Cardiac ventricle fibroblast (primary cell): ENCODE data around the gene PGLYRP2. TPM values are rescaled to one million over a fixed set of nuclear protein-coding genes. Genes with fewer than 3 reads are reported as not detected.

Source experiments
- total RNA-seq: library from RNA; depleted of rRNA; stranded (reverse); fragments of >200 nt; gene quantifications from 2 replicates; pipeline ENCODE4 v1.2.3, GENCODE V29; 2015

Gene PGLYRP2, protein sequence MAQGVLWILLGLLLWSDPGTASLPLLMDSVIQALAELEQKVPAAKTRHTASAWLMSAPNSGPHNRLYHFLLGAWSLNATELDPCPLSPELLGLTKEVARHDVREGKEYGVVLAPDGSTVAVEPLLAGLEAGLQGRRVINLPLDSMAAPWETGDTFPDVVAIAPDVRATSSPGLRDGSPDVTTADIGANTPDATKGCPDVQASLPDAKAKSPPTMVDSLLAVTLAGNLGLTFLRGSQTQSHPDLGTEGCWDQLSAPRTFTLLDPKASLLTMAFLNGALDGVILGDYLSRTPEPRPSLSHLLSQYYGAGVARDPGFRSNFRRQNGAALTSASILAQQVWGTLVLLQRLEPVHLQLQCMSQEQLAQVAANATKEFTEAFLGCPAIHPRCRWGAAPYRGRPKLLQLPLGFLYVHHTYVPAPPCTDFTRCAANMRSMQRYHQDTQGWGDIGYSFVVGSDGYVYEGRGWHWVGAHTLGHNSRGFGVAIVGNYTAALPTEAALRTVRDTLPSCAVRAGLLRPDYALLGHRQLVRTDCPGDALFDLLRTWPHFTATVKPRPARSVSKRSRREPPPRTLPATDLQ
- total RNA-seq = not detected in 2 replicates

DNA sequence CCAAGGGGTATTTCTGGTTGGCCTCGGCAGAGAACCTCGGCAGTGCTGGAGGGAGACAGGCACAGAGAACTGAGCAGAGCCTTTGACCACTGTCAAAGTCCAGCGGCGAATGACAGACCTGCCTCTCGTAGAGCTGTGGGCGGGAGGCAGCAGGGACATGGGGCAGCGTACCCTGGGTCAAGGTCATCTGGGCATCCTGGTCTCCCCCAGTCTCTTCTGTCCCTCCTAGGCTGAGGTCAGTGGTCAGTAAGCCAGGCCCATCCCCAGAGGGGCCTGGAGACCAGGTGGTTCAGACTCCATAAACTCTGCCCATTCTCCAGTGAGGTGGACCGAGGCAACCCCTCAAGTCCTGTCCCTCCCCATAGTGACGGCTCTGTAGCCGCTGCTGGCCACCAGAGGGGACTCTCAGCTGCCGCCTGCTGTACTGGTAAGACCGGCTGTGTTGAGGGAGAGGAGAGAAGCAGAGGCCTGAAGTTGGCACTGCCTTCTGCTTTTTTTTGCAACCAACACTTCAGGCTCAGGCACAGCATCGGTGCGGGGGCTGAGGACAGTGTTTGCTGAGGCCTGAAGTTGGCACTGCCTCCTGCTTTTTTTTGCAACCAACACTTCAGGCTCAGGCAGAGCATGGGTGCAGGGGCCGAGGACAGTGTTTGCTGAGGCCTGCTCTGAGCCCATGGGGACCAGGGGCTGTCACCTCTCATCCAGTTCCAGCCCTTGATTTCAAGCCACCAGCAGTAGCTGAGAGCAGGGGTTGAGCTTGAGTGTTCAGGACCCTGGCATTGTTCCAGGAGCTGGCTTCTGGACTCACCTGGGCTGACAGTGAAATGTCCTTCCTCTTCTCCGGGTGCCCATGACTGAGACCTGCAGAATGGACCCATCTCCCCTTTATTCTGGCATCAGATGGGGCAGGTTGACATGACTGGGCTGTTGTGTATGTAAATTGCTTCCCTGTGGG lies at the start of gene PGLYRP2:
Gene PGLYRP2, minus strand, starts transcription at position 111 of the 955 bp plus-strand sequence. CDS start 130 bp downstream, outside the sequence.

DNA sequence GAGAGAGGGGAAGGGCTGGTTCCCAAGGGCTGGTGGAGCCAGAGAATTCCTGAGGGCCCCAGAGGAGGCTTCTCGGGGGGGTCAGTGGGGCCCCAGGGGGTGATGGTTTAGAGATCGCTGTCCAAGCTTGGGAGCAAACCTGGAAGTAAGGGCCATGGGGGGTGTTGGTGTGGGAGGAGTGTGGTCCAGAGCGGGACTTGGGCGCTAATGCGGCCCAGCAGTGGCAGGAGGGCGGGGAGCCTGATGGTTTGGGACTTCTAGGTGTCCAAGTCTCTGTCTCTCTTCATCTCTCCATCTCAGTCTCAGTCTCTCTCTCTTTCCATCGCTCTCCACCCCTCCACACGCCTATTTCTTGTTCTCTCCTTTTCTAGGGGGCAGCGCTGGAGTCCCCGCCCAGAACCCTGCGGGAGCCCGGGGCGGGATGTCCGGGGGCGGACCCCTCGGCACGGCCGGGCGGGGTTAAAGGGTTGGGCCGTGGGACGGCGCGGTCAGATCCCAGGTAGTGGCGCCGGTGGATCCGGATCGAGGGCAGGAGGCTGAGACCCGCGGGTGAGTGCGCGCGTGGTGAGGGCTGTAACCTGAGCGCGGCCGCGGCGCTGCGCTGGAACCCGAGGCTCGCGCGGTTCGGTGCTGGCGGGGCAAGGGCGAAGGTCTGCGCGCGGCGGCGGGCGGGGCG lies 28.9 kb upstream of the PGLYRP2 start, which contains the start of gene CYP4F22:
Gene CYP4F22, plus strand, starts transcription at position 491 of the 676 bp plus-strand sequence. CDS start 16,812 bp downstream, outside the sequence.

DNA sequence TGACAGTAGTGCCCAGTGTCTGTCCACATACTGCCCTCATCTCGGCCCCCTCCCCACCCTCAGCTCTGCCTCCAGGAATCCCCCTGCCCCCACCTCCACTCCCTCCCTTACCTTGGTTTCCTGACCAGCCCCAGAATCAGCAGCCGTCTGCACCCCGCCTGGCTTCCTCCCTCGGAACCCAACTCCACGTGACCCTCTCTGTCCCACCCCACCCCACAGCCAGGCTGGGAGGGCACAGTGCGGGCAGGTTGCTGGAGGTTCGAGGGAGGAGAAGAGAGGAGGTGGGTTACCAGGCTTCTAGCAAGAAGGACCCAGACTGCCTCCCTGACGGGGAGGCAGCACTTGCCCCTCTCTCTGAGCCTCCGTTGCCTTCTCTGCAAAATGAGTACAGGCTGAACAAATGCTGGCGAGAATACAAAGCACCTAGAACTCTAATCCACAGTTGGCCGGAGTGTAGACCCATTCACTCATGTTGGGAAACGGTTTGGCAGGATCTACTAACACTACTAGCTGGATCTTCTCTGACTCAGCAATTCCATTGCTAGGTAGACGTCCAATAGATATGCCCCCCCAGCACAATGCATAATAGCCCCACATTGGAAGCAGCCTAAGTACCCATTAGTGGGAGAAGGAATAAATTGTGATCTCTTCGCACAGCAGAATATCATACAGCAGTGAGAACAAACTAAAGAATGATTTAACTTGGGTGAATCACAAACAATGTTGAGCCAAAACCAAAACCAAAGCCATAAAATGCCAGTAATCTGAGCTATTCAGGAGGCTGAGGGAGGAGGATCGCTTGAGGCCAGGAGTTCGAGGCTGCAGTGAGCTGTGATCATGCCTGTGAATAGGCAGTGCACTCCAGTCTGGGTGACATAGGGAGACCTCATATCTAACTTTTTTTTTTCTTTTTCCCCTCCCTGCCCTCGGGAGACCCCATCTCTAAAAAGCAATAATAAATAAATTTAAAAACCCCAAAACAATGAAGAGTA lies 14.6 kb downstream of the PGLYRP2 start, which contains the start of gene RASAL3:
Gene RASAL3, minus strand, starts transcription at position 151 of the 992 bp plus-strand sequence. CDS start 186 bp downstream, outside the sequence.

DNA sequence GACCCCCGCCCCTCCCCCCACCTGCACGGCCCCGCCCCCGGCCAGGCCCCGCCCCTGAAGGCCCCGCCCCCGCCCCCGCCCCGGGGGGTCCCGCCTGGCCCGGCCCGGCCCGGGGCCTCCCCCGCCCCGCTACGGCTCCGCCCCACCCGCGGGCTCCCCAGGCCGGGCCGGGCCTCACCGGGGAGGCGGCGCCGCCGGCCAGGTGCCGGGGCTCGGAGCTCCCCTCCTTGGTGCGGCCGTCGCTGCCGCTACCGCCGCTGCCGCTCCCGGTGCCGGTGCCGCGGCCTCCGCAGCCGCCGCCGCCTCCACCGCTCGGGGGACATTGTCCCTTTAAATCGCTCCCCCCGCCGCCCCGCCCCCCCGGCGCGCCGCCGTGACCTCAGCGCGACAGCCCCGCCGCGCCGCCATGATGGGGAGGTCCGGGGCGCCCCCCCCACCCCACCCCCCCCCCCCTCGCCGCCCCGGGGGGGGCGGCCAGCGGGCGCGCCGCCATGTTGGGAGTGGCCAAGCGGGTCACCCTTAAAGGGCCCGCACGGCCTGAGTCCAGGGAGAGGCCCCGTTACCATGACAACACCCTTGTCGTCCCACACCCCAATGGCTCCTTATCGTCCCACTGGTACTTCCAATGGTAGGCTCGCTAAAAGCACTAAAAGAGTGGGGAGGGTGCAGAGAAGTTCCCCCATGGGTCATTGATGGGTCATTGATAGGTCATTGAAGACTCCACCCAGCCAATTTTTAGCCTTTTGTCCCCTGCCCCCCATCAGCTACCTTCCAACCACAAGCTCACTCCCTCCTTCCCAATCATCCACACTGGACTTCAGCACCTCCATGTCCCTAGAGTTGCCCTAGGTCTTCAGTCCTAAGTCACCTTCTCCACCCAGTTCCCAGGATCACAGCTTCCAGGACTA lies 29.4 kb downstream of the PGLYRP2 start, which contains the start of gene WIZ:
Gene WIZ, minus strand, starts transcription at position 337 of the 908 bp plus-strand sequence. CDS start 1,649 bp downstream, outside the sequence.

Other genes starting within 250 kb of the PGLYRP2 start
- not detected in 2 replicates for gene EPHX3, start 247.1 kb downstream of the PGLYRP2 start, total RNA-seq
- 22.3 and 27.3 TPM in 2 replicates for gene BRD4, start 147.0 kb downstream of the PGLYRP2 start, total RNA-seq
- gene AKAP8, start 99.7 kb downstream of the PGLYRP2 start, total RNA-seq = 9.0 and 9.4 TPM in 2 replicates
- gene AKAP8L, start 60.5 kb downstream of the PGLYRP2 start, total RNA-seq = 31.8 and 45.7 TPM in 2 replicates
- 35.7 and 35.9 TPM in 2 replicates for gene WIZ, start 29.5 kb downstream of the PGLYRP2 start, total RNA-seq
- gene RASAL3, start 15.0 kb downstream of the PGLYRP2 start, total RNA-seq = not detected in 2 replicates
- gene CYP4F22, start 29.0 kb upstream of the PGLYRP2 start, total RNA-seq = not detected in 2 replicates
- not detected in 2 replicates for gene CYP4F8, start 135.7 kb upstream of the PGLYRP2 start, total RNA-seq
- not detected in 2 replicates for gene CYP4F3, start 161.4 kb upstream of the PGLYRP2 start, total RNA-seq
- gene CYP4F12, start 193.6 kb upstream of the PGLYRP2 start, total RNA-seq = 0.34 and 0.69 TPM in 2 replicates
- gene OR10H2, start 248.5 kb upstream of the PGLYRP2 start, total RNA-seq = not detected in 2 replicates